ENCODE measurements around the gene PEX3.

- no peak for TF ChIP-seq GATA2 (IDR thresholded peaks at IDR 0.05; ENCODE audit: low read depth, low read length)
- no peak for TF ChIP-seq GATA3 (IDR thresholded peaks at IDR 0.05; ENCODE audit: low read depth, low read length)
These were observed 7.5 kb upstream of the PEX3 start for GRCh38 chr6:143443096-143443495.
